Measurements from ENCODE around the gene SH3RF1.

DNA sequence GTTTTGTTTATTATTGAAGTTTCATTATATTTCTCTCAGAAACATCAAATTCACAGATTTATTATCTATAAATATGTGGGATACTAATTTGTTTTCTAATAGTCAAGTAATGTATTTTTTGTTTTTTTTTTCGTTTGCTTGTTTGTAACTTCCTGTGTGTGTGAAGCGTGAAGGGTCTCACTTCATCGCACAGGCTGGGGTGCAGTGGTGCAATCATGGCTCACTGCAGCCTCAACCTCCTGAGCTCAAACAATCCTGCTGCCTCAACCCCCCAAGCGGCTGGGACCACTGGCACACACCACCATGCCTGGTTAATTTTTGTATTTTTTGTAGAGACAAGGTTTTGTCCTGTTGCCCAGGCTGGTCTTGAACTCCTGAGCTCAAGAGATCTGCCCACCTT, 55.1 kb downstream of the SH3RF1 start:
- TF ChIP-seq CTCF (IDR thresholded peaks at IDR 0.05; ENCODE audit: control extremely low read depth in 1 of 3, insufficient read depth in 1 of 3, low read depth in 1 of 3, low read length in 3 of 3): no peak
- no peak for TF ChIP-seq POLR2A (IDR thresholded peaks at IDR 0.05; ENCODE audit: control extremely low read depth in 1 of 2, low read depth in 2 of 2, low read length in 2 of 2)
- TF ChIP-seq EP300 (IDR thresholded peaks at IDR 0.05; ENCODE audit: borderline replicate concordance in 1 of 2, low read depth in 2 of 2, low read length in 2 of 2): no peak
- TF ChIP-seq ATF2 (IDR thresholded peaks at IDR 0.05; ENCODE audit: low read length): no peak
